Activated CD4-positive, alpha-beta T cell treated with anti-CD3 and anti-CD28 coated beads, Interleukin-2, amount 10 ng/mL, durations not matched to agents 24 days and 14 days (primary cell): Measurements from ENCODE around the gene UPK1B. TPM values are rescaled to one million over a fixed set of nuclear protein-coding genes. Genes with fewer than 3 reads are reported as not detected.

Experiments
- DNase-seq: peaks from one replicate; pipeline ENCODE4 v3.0.0; 2022
- H3K27ac Mint-ChIP-seq: one replicate; pipeline ENCODE4 v1.8.0; 2022; ENCODE audit warnings: mild to moderate bottlenecking, mixed read lengths
- H3K27me3 Mint-ChIP-seq: one replicate; pipeline ENCODE4 v1.8.0; 2022; ENCODE audit warnings: mixed read lengths
- H3K36me3 Mint-ChIP-seq: one replicate; pipeline ENCODE4 v1.8.0; 2022; ENCODE audit warnings: low read depth, mild to moderate bottlenecking, mixed read lengths
- H3K4me1 Mint-ChIP-seq: one replicate; pipeline ENCODE4 v1.8.0; 2021; ENCODE audit warnings: mixed read lengths
- H3K4me3 Mint-ChIP-seq: one replicate; pipeline ENCODE4 v1.8.0; 2022; ENCODE audit warnings: mild to moderate bottlenecking, moderate library complexity, mixed read lengths
- H3K9me3 Mint-ChIP-seq: one replicate; pipeline ENCODE4 v1.8.0; 2021; ENCODE audit warnings: mixed read lengths
- intact Hi-C: fragments of 100-400 bp; cut with micrococcal nuclease; formaldehyde crosslinking; loops from one replicate; pipeline ENCODE4 v1.15.1; 2023
- total RNA-seq: library from RNA; stranded (reverse); gene quantifications from 2 replicates; pipeline ENCODE4 v1.2.3, GENCODE V29; 2022

Gene UPK1B
- total RNA-seq, 1 donor from 2014 or later = not detected

GRCh38 chr3:119191800-119192199, 18.4 kb downstream of the UPK1B start:
- Mint-ChIP-seq H3K4me1 (no peaks in the 10 kb centered on the region), H3K27ac (no peak overlapping the region), H3K4me3 (no peak overlapping the region), H3K9me3 (no peaks in the 10 kb centered on the region), H3K36me3 (no peaks in the 10 kb centered on the region), H3K27me3 (no peaks in the 10 kb centered on the region)
- DNase-seq = no peak
- intact Hi-C loops = no loop called here

- Mint-ChIP-seq H3K4me1 (no peaks in the 10 kb centered on the region), H3K27ac (no peak overlapping the region), H3K27me3 (no peaks in the 10 kb centered on the region), H3K9me3 (no peaks in the 10 kb centered on the region), H3K36me3 (no peaks in the 10 kb centered on the region), H3K4me3 (no peak overlapping the region)
- DNase-seq = no peak
- intact Hi-C loops = no loop called here
Measured at GRCh38 chr3:119194237-119195150, 21.1 kb downstream of the UPK1B start.

- no peak for DNase-seq
- H3K4me3 Mint-ChIP-seq = no peak overlapping the region
- intact Hi-C loops = no loop called here
- no peaks in the 10 kb centered on the region for H3K9me3 Mint-ChIP-seq
- H3K27me3 Mint-ChIP-seq = no peaks in the 10 kb centered on the region
- no peaks in the 10 kb centered on the region for H3K4me1 Mint-ChIP-seq
- no peaks in the 10 kb centered on the region for H3K36me3 Mint-ChIP-seq
- H3K27ac Mint-ChIP-seq = no peak overlapping the region
Measured at GRCh38 chr3:119195151-119195476, 21.7 kb downstream of the UPK1B start.

GRCh38 chr3:119195911-119196310, 22.5 kb downstream of the UPK1B start:
- intact Hi-C loops = no loop called here
- DNase-seq = no peak
- no peaks in the 10 kb centered on the region for H3K4me1 Mint-ChIP-seq
- no peak overlapping the region for H3K27ac Mint-ChIP-seq
- no peak overlapping the region for H3K4me3 Mint-ChIP-seq
- H3K27me3 Mint-ChIP-seq = no peaks in the 10 kb centered on the region
- no peaks in the 10 kb centered on the region for H3K9me3 Mint-ChIP-seq
- H3K36me3 Mint-ChIP-seq = no peaks in the 10 kb centered on the region

GRCh38 chr3:119205209-119205608, 31.8 kb downstream of the UPK1B start:
- intact Hi-C loops = no loop called here
- DNase-seq = no peak
- H3K27me3 Mint-ChIP-seq = no peaks in the 10 kb centered on the region
- H3K4me1 Mint-ChIP-seq = peaks cover 21% of the 10 kb centered on the region
- H3K9me3 Mint-ChIP-seq = no peaks in the 10 kb centered on the region
- no peak overlapping the region for H3K4me3 Mint-ChIP-seq
- peaks cover 22% of the 10 kb centered on the region for H3K36me3 Mint-ChIP-seq
- H3K27ac Mint-ChIP-seq = no peak overlapping the region

GRCh38 chr3:119205685-119206084, 32.3 kb downstream of the UPK1B start:
- H3K4me1 Mint-ChIP-seq = peaks cover 21% of the 10 kb centered on the region
- no peak overlapping the region for H3K4me3 Mint-ChIP-seq
- no peaks in the 10 kb centered on the region for H3K9me3 Mint-ChIP-seq
- DNase-seq = no peak
- peaks cover 27% of the 10 kb centered on the region for H3K36me3 Mint-ChIP-seq
- intact Hi-C loops = no loop called here
- no peaks in the 10 kb centered on the region for H3K27me3 Mint-ChIP-seq
- H3K27ac Mint-ChIP-seq = no peak overlapping the region

GRCh38 chr3:119206611-119207511, 33.5 kb downstream of the UPK1B start:
- intact Hi-C loops = no loop called here
- H3K27ac Mint-ChIP-seq = no peak overlapping the region

GRCh38 chr3:119207512-119207875, 34.1 kb downstream of the UPK1B start:
- Mint-ChIP-seq H3K4me1 (peaks cover 21% of the 10 kb centered on the region), H3K4me3 (no peak overlapping the region), H3K27ac (no peak overlapping the region), H3K36me3 (peaks cover 38% of the 10 kb centered on the region), H3K9me3 (no peaks in the 10 kb centered on the region), H3K27me3 (no peaks in the 10 kb centered on the region)
- intact Hi-C loops = no loop called here
- no peak for DNase-seq

More at GRCh38 chr3:119206611-119207511, 33.5 kb downstream of the UPK1B start:
- H3K4me3 Mint-ChIP-seq = no peak overlapping the region
- peaks cover 33% of the 10 kb centered on the region for H3K36me3 Mint-ChIP-seq
- no peak for DNase-seq
- peaks cover 21% of the 10 kb centered on the region for H3K4me1 Mint-ChIP-seq
- no peaks in the 10 kb centered on the region for H3K9me3 Mint-ChIP-seq
- no peaks in the 10 kb centered on the region for H3K27me3 Mint-ChIP-seq

GRCh38 chr3:119211193-119211592, 37.8 kb downstream of the UPK1B start:
- Mint-ChIP-seq H3K27ac (no peak overlapping the region), H3K36me3 (peaks cover 62% of the 10 kb centered on the region), H3K4me3 (no peak overlapping the region), H3K27me3 (no peaks in the 10 kb centered on the region), H3K9me3 (no peaks in the 10 kb centered on the region), H3K4me1 (peaks cover 13% of the 10 kb centered on the region)
- intact Hi-C loops = no loop called here
- no peak for DNase-seq

- H3K27ac Mint-ChIP-seq = no peak overlapping the region
- H3K36me3 Mint-ChIP-seq = peaks cover 63% of the 10 kb centered on the region
- intact Hi-C loops = no loop called here
Measured at GRCh38 chr3:119211803-119212202, 38.4 kb downstream of the UPK1B start.

GRCh38 chr3:119219069-119219468, 45.7 kb downstream of the UPK1B start:
- Mint-ChIP-seq H3K4me1 (peaks cover 20% of the 10 kb centered on the region), H3K4me3 (peak overlapping the region; percentile 62), H3K27ac (peak overlapping the region; percentile 91), H3K9me3 (no peaks in the 10 kb centered on the region), H3K36me3 (peaks cover 54% of the 10 kb centered on the region), H3K27me3 (no peaks in the 10 kb centered on the region)
- DNase-seq = peak; percentile 85
- intact Hi-C loops = loop anchor here (1.0 kb wide), 1 partner anchor 21 kb away; the partner anchor contains the start of gene B4GALT4

More at GRCh38 chr3:119211803-119212202, 38.4 kb downstream of the UPK1B start:
- Mint-ChIP-seq H3K4me3 (no peak overlapping the region), H3K27me3 (no peaks in the 10 kb centered on the region), H3K4me1 (peaks cover 12% of the 10 kb centered on the region), H3K9me3 (no peaks in the 10 kb centered on the region)
- DNase-seq = no peak

GRCh38 chr3:119220198-119220597, 46.8 kb downstream of the UPK1B start:
- Mint-ChIP-seq H3K9me3 (no peaks in the 10 kb centered on the region), H3K4me1 (peaks cover 20% of the 10 kb centered on the region), H3K27me3 (no peaks in the 10 kb centered on the region), H3K36me3 (peaks cover 50% of the 10 kb centered on the region), H3K27ac (peak overlapping the region; percentile 49), H3K4me3 (no peak overlapping the region)
- intact Hi-C loops = no loop called here
- no peak for DNase-seq

- intact Hi-C loops = no loop called here
- H3K4me3 Mint-ChIP-seq = no peak overlapping the region
- no peaks in the 10 kb centered on the region for H3K9me3 Mint-ChIP-seq
- H3K27ac Mint-ChIP-seq = no peak overlapping the region
- peaks cover 21% of the 10 kb centered on the region for H3K4me1 Mint-ChIP-seq
- peaks cover 42% of the 10 kb centered on the region for H3K36me3 Mint-ChIP-seq
- H3K27me3 Mint-ChIP-seq = no peaks in the 10 kb centered on the region
- no peak for DNase-seq
Measured at GRCh38 chr3:119220970-119221667, 47.7 kb downstream of the UPK1B start.
